Activated naive CD8-positive, alpha-beta T cell treated with anti-CD3 and anti-CD28 coated beads, Interleukin-2, amount 50 U/mL, for 16 hours (primary cell): ENCODE results near the gene PGBD1.
"Not testable (repeated sequence)": the region's sequence is repeated elsewhere in the genome, so short reads cannot be mapped to it uniquely, and the experiment has no call there.

ENCODE experiments used
- DNase-seq: peaks from one replicate; pipeline ENCODE4 v3.0.0-alpha.2; 2020; ENCODE audit warnings: low read depth, low spot score

The PGBD1 gene

DNA sequence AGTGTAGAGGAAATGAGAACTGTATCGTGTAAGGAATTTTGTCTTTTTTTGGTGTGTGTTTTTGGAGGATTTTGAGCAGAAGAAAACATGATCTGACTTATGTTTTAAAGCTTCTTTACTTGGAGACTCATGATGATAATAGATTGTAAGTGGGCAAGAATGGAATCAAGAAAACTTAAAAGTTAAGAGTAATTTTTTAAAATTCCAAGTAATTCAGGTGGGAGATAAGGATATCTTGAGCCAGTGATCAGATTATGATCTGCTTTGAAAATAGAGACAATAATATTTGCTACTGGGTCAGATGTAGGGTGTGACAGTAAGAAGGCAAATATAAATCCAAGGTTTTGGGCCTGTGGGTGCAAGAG is 13.7 kb upstream of the PGBD1 start:
- DNase-seq, result no peak

DNA sequence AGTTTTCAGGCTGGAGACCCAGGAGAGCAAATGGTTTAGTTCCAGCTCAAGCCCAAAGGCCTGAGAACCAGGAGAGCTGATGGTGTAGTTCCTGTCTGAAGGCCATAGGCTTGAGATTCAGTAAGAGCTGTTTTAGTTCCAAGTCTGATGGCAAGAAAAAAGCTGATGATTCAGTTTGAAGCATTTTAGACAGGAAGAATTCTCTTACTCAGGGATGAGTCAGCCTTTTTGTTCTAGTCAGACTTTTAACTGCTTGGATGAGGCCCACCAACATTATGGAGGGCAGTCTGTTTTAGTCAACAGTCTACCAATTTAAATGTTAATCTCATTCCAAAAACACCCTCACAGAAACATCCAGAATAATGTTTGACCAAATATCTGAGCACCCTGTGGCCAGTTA is 11.9 kb upstream of the PGBD1 start:
- no peak for DNase-seq

DNA sequence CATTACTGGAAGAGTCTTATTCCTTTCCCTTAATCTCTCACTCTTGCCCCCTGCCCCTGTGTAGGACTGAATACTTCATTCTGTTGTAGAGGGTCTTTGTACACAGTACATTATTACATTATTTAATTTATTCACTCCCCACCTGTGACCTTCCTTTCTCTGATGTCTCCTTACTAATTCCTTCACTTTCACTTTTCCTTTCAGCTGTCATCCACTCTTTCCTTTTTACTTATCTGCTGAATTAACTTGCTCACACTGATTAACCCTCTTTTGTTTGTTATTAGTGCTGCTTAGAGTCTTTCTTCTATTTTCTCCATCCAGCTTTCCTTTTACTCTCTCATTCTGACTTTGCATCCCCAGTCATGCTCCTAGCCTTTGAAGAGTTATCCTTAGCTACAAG is 6.5 kb upstream of the PGBD1 start:
- no peak for DNase-seq

DNA sequence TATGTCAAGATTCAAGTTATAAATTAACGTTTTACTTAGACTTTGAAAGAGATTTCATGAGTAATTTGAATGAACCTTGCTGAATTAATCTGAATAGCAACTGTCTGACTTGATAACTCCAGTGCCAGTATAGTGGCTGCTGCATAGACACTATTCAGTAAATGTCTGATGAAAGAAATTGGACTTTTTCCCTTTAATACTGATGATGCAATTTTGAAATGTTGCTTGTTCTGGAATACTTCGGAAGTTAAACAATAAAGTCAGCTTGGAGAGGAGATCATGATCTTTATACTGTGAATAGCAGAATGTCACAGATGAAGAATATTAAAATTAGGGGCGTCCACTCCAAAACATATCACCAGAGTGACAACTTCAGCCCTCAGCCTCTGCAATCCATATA is 3.6 kb upstream of the PGBD1 start:
- no peak for DNase-seq

DNA sequence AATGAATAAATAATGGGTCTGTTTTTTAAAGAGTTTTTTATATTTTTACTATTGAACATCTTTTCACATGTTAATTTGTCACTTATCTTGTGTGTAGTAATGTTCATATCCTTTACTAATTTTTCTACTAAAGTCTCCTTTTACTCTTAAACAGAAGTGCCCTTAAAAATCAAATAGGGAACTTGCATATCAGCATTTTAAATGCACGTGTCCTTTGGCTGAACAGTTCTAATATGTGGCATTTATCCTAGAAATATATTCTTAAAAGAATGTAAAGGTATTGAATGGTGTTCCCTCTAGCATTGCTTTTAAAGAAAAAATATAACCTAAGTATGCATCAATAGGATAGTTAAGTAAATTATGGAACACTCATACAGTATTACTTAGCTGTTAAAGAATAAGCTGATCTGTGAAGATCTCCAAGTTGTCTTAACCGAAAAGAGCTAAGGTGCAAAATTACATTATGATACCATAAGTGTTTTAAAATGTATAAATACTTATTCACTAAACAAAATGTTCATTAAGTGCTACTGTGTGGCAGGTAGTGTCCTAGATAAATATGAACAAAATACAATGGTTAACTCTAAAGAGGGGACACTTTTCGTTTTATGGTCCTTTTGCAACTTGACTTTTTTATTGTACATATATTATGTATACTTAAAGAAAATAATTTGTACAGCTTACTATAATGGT is 631 bp upstream of the PGBD1 start:
- DNase-seq, result no peak

DNA sequence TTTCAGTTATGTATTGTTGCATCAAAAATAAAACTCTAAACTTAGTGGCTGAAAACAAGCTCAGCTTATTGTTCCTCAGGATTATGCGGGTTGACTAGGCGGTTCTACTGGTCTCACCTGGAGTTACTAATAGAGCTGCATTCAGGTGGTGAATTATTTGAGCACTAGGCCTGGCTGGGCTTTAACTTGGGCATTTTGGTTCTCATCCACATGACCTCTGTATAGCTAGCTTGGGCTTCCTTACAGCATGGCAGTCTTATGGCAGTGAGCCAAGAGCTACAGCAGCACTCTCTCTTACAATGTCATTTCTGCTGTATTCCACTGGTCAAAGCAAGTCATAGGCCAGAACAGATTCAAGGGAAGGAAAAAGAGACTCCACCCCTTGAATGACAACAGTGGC is 1.6 kb downstream of the PGBD1 start:
- no peak for DNase-seq

DNA sequence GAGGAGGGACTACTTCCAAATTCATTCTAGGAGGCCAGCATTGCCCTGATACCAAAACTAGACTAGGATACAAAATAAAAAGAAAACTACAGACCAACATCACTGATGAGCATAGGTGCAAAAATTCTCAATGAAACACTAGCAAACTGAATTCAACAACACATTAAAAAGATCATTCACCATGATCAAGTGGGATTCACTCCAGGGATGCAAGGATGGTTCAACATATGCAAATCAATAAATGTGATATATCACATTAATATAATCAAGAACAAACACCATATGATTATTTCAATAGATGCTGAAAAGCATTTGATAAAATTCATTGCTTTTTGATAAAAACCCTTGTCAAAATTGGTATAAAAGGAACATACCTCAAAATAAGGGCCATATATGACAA is 10.2 kb downstream of the PGBD1 start:
- no peak for DNase-seq

DNA sequence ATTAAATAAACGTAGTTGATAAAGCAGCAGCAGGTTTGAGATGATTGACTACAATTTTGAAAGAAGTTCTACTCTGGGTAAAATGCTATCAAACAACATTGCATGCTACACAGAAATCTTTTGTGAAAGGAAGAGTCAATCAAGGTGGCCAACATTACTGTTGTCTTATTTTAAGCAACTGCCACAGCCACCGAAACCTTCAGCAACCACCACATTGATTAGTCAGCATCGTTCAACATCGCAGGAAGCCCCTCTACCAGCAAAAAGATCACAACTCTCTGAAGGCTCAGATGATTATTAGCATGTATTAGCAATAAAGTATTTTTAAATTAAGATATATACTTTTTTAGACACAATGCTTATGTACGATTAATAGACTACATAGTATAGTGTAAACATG is 14.0 kb downstream of the PGBD1 start:
- no peak for DNase-seq

DNA sequence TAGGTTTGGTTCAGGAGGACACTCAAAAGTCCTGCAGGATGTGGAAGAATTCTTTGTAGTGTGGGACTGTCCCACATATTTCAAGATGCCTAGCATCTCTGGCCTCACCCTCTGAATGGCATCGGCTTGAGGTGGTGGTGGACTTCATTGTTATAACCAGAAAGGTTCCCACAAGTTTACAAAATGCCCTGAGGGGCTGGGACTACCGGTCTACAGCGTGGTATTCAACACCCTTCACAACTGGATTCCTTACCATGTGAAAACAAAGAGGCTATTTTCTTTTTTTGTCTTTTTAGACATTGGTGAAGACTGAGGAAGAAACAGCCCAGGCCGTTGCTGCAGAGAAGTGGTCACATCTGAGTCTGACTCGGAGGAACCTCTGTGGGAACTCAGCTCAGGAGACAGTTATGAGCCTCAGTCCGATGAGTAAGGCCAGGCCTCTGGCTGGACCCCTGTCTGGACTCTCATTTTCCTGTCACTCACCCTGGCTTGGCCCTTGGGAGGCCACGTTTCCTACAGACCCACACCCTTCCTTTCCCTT is 15.2 kb downstream of the PGBD1 start:
- no peak for DNase-seq

DNA sequence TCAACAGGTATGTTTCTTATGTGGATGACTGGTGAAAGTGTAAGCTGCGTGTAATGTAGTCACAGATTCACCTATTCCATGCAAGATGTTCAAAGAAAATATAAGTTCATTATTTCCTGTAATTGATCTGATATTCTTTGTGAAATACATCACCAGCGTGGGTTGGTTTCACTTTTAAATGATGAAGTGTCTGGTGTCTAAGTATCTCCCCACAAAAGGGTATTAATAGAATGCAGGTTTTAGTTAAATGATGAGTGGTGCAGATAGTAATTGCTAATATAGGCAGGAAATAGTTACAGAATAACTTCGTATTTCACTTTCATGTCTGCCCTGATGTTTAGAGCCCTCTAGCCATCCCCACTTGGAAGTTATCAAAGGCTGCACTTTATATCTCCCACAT is 22.2 kb downstream of the PGBD1 start:
- no peak for DNase-seq

DNA sequence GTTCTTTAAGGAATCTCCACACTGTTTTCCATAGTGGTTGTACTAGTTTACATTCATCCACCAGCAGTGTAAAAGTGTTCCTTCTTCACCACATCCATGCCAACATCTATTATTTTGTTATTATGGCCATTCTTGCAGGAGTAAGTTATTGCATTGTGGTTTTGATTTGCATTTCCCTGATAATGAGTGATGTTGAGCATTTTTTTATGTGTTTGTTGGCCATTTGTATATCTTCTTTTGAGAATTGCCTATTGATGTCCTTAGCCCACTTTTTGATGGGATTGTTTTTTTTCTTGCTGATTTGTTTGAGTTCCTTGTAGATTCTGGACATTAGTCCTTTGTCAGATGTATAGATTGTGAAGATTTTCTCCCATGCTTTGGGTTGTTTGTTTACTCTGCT is 25.0 kb downstream of the PGBD1 start:
- DNase-seq, result not testable (repeated sequence)

DNA sequence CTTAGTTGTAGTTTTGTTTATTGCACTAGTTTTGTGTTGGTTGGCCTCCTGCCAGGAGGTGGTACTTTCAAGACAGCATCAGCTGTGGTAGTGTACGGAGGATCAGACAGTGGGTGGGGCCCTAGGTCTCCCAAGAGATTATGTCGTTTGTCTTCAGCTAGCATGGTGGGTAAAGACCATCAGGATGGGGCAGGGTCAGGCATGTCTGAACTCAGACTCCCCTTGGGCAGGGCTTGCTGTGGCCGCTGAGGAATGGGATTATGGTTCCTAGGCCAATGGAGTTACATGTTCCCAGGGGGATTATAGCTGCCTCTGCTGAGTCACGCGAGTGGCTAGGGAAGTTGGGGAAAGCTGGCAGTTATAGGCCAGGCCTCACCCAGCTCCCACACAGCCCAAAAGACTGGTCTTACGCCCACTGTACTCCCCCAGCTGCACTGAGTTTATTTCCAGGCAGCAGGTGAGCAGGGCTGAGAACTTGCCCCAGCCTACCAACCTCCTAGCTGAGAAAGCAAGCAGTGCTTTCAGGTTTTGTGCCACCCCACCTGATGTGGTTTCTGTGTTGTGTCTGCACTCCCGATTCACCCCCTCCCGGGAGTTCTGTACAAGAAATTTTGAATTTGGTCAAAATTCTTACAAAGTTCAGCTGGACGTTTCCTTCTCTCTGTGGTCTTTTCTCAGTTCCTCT is 29.9 kb downstream of the PGBD1 start:
- no peak for DNase-seq

DNA sequence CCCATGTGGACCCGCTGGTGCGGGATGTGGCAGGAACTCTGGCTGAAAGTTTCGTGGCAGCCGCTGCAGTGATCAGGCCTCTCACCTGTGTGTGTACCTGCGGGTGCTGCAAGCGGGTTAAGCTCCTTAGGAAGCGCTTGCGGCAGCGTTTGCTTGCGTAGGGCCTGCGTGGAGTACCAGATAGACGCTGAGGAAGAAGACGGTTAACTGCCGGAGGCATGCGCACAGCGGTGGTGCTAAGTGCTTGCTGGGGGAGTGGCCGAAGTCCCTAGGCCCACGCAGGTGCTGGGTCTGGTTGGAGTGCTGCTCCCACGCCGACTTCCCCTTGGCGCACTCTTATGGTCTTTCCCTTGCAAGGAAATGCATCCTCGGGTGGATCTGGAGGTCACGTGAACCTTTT is 31.6 kb downstream of the PGBD1 start:
- no peak for DNase-seq

DNA sequence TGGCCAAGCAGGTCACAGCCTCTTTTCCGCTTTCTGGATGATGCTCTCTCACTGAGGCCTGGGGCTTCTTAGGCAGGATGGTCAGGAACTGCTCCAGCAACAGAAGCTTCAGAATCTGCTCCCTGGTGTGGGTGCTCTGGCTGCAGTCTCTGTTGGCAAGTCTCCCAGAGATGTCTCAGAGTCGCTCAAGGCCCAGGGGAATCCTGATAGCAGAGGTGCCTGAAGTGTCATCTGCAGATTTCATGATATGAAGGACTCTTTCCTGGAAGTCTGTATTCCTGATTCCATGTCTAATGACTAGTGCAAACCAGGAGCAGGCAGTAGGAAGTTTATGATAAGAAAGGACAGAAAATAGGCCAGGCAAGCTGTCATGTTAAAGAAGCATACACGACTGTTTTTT is 34.3 kb downstream of the PGBD1 start:
- DNase-seq, result no peak

DNA sequence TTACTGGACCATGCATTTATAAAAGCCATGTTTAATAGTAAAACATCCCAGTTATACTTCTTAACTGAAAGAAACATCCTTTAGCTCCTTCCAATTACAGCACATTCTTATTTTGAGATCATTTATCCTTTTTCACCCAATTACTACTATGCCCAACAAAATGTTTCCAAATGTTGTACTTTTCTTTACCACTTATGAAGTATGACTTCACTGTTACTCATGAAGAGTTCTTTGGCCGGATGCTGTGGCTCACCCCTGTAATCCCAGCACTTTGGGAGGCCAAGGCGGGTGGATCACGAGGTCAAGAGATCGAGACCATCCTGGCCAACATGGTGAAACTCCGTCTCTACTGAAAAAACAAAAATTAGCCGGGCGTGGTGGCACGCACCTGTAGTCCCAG is 36.5 kb downstream of the PGBD1 start:
- DNase-seq, result not testable (repeated sequence)

DNA sequence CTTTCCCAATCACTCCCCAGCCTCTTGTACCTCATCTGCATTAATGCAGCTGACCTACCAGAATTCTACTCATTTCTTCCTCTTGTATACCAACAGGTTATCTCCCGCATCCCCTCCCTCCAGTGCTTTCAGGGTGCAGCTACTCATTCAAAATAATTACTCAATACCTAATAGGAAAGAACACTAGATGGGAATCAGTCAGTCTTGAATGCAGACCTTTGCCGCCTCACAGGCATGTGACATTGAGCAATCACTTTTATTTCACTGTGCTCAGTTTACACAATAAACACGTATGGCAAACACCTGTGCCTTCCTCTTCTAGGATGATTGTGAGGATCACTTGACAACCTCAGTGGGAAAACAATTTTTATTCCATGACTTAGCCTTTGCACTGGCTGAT is 41.3 kb downstream of the PGBD1 start:
- no peak for DNase-seq

DNA sequence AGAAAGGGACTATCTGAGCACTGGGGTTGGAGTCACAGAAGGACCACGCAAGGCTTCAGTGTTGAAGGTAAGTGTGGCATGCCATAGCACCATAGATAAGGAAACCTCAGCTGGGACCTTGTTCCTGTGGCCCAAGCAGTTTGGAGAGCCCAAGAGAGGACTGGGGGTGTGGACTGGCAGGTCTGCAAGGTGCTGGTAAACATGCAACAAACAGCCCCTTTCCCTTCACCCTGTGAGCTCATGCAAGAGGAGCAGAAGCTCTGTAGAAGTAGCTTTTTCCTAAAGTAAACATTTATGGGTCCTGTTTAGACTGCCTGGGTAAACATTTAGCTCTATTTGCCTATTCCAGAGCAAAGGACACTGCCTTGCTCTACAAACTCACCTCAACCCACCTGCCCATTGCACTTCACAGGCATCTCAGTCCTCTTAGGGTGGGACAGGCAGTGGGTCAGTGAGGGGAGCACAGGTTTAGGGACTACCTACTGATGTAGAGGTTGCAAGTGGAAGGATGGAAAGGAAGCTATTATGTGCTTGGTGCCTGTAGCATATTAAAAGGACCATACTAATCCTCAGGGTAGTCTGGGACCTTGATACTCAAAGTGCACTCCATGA is 42.5 kb downstream of the PGBD1 start:
- DNase-seq, result no peak

DNA sequence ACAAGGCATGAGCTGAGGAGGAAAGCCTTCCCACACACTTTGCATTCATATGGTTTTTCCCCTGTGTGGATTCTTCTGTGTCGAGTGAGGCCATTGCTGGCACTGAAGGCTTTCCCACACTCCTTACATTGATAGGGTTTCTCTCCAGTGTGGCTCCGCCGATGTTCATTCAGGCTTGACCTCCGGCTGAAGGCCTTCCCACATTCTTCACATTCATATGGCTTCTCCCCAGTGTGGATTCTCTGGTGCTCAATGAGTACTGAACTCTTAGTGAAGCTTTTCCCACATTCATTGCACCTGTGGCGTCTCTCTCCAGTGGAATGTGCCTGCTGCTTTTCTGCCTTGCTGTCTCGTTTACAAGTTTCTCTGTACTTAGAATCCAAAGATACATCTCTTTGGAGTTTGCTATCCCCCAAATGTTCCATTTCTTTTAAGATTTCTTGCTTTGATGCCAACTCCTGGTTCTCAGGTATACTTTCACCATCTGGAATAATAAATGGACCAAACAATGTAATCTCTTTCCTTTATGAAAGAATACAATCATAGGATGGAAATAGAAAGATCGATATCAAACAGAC is 45.1 kb downstream of the PGBD1 start:
- no peak for DNase-seq

DNA sequence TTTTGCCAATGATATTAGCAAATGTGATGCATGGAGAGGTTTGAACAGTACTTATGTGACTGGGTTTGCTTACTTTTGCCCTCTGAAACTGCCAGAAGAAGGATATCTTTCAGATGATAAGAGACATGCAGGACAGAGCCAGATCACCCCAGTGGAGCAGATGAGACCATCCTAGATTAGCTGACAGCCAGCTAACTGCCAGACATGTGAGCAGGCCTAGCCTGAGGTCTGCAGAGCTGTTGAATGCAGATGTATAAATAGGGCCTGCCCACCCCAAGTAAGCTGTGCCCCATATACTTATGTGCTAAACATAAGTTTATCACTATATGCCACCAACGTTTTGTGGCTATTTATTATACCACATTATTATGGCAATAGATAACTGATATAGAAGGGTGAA is 48.7 kb downstream of the PGBD1 start:
- no peak for DNase-seq

DNA sequence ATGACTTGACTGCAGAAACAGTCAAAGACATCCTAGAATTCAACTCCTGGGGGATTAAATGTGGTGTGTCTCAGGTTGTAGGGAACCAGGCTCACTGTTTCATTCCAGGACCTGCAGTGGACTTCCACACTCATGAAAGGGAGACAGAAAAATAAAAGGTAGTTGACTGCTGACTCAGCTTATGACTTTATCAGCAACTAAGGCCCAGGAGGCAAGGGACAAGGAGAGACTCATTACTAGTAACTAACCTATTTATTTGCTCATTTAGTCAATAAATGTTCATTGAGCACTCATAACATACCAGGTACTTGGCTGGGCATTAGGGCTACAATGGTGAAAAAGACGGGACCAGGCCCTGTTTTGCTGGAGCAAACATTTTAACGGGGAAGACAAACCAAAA is 51.7 kb downstream of the PGBD1 start:
- no peak for DNase-seq

DNA sequence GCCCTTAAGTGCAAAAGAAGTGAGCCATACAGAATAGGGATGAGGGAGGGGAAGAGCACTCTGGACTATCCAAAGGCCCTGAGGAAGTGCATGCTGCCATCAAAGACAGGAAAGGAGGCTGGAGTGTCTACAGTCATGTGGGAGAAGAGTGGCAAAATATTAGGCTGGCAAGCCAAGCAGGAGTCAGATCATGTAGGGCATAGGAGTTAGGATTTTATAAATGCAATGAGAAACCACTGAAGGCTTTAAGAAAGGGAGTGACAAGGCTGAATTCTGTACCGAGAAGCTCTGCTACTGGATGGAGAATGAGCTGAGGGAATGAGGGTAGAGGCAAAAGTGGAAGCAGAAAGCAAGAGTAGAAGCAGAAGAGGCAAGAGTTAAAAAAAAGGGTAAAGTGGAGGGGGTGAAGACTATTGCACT is 52.2 kb downstream of the PGBD1 start:
- DNase-seq, result no peak

DNA sequence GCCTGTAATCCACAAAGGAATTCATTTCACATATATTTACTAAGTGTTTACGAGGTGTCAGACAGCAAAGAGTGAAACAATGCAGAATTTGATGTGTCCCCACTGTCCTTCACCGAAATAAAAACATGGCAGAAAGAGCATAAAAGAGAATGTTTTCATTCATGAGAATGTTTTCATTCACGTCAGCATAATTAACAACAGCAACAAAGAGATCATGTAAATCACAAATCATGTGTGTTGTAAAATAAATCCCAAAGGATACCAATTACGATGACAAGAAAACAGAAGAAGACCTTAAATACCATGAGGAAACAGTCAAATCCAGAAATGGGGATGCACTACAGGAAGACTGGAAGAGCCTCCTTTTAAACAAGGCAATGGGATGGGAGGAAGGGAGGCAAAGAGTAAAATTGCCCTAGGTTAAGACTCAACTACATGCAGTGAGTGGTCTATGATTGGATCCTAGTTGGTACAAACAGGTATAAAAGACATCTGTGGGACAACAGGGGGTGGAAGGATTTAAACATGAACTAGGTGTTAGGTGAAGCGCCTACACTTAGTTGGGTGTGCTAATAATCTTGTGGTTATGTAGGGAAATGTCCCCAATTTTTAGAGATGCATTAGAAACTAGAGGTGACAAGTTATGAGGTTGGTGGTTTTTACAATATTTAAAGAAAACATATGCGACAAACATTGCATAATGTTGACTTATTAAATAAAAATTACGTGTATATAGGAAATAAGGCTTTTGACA is 53.1 kb downstream of the PGBD1 start:
- no peak for DNase-seq
